HG03457 (cell line): ENCODE results near the gene G6PD.
A peak's percentile ranks its signal among the peaks of the same experiment; 100 is the strongest.
"Not testable (repeated sequence)": the region's sequence is repeated elsewhere in the genome, so short reads cannot be mapped to it uniquely, and the experiment has no call there.

Experiments used
- ATAC-seq: cut with Tn5 transposase; IDR thresholded peaks from one replicate; pipeline ENCODE4 v1.9.1; 2021; ENCODE audit warnings: moderate number of reproducible peaks; ENCODE audit not compliant: unreplicated experiment

The G6PD gene

DNA sequence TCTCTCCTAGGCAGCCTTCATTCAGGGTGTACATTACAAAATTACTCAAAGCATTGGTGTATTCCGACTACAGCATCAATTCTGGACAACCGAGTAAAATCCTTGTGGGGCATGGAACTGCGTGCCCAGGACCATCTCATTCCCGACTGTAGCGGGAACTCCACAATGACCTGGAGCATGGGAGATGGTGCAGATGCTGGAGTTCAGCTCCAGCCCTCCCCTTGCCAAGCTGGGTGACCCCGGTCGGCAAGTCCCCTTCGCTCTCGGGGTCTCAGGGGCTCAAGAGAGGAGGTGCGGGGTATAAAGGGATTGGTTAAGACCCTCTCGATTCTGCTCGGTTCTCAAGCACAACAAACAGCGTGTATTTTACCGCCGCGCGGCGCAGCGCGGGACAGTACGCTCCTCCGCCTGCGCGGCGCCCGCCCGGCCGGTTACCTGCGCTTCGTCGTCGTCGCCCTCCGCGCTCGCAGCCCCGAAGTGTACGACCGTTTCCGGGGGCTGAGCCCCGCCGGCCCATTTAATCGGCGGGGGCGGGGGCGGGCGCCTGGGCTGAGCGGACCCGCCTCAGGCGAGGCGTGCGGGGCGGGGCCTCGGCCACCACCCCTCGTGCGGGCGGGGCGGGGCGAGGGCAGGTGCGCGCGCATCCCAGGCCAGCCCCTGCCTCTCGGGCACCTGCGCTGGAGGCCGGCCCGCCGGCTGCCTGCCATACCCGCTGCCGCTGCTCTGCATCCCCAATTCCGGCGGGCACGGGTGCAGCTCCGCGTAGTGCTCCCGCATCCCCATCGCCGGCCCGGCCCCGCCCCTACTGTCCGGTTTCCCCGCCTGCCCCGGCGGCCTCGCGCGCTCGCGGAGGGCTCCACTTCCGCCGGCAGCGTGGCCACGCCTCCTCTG is at the start of gene G6PD:
Gene G6PD (minus strand): TSS at position 493 of the 891 bp plus-strand sequence. CDS start 691 bp downstream, outside the sequence.
- ATAC-seq, result peak; percentile 34

DNA sequence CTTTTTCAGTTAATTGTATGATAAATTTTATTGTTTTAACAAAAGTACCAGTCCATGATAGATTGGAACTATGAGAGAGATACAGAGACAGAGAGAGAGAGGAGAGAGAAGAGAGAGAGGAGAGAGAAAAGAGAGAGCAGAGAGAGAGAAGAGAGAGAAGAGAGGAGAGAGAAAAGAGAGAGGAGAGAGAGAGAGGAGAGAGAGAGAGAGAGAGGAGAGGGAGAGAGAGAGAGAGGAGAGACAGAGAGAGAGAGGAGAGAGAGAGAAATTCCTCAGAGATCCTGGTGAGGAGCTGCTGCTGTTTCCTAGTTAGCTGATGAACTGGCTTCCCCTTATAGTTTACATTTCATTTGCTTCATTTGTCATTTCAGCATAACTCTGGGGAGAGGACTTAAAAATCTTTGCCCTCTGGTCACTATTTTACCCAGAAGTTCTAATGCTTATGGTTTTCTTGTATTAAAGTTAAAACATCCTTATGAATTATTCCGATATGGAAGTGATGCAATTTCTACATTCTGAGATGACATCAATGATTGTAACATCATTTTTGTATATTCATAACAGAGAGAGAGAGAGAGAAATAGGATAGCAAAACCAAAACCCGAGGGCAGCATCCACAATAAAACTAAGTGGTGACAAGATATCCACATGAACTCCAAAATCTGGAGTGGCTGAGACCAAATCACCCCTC is 49.1 kb upstream of the G6PD start:
- no peak for ATAC-seq

DNA sequence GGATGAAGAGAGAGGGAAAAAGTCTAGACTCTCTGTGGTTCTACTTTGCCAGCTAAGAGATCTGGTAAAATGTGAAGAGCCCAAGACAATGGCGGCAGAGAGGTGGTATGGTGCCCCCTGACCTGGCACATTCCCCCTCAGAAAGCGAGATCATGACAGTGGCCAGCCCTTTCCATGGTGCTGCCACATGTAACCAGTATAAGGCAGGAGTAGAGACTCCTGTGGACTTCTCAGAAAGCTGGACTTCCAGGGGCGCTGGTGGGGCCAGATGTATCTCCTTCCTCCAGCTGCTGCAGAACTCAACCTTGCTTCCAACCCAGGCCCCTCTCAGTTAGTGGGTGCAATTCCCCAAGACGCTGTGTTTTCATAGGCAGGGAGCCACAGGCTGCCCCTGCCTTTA is 47.8 kb upstream of the G6PD start:
- no peak for ATAC-seq

DNA sequence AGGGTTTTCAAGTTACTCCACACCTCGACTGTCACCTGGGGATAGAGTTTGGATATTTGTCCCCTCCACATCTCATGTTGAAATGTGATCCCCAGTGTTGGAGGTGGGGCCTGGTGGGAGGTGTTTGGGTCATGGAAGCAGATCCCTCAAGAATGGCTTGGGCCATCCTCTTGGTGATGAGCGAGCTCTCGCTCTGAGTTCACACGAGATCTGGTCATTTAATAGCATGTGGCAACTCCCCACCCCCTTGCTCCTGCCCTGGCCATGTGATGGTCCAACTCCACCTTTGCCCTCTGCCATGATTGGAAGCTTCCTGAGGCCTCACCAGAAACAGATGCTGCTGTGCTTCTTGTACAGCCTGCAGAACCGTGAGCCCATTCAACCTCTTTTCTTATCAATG is 46.6 kb upstream of the G6PD start:
- ATAC-seq, result no peak

DNA sequence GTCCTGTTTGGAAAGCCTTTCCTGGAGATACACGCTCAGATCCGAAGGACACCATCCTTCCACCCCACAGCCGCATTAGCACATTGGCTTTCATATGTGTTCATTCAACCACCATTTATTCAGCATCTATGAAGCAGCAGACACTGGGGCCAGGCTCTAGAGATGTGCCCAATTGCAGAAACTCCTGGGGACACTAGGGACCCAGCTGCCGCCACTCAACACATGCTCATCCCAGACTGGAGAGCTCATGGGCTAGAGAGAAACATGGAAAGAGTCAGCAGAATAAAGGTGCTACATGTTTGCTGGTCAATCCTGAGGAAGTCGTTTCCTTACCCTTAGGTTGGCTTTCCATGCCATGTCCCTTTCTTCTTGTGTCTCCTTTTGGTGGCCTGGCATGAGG is 45.9 kb upstream of the G6PD start:
- no peak for ATAC-seq

DNA sequence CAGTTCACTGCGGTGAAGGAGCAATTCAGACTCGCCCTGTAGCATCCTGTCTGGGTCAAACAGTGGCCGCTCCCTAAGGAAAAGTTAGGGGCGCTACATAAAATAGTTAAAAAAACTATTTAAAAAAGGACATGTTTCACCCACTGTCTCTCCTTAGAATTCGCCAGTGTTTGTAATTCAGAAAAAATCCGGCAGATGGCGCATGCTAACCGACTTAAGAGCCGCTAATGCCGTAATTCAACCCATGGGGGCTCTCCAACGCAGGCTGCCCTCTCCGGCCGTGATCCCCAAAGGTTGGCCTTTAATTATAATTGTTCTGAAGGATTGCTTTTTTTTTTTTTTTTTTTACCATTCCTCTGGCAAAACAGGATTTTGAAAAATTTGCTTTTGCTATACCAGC is 43.8 kb upstream of the G6PD start:
- ATAC-seq, result not testable (repeated sequence)

DNA sequence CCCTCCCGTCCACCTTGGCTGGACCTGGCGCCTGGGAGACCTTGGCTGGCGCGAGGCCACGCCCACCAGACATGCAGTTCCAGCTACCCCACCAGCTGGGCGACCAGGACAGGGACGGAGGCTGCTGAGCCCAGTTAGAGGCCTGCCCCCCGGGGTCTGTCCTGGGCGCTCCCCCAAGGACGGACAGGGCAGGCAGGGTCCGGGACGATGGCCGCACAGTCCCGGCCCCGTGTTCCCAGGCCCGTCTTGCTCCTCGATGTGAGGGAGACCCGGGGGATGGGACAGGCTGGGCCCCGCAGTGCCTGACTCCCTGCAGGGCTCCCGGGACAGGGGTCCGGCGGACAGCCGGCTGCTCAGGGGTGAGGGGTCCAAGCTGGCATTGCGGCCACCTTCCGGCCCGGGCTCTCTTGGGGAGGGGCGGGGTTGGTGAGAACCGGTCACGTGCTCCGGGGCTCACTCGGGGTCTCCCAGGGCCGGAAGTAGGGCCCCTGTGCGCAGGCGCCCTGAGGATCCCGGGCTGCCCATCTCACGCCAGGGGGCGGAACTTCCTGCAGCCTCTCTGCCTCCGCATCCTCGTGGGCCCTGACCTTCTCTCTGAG is 38.0 kb upstream of the G6PD start, which contains the start of gene CTAG1A:
Gene CTAG1A (plus strand): TSS at position 549 of the 599 bp plus-strand sequence. CDS start 74 bp downstream, outside the sequence.
- not testable (repeated sequence) for ATAC-seq

DNA sequence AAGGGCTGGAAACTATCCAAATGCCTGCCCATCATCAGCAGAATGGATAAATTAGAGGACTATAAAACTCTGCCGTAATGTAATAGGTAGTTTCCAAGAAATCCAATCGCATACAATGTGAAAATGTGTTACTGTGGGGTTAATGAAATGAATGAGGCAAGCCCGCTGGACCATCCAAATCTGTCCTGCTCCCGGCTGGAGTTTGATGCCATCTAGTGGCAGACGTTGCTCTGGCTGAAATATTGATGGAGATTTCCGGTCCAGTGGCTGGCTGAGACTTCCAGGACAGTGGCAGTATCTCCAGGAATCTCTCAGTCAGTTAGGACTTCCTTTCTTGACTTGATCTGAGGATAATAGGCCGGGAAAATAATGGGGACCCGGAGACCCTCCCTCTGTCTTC is 36.3 kb upstream of the G6PD start:
- not testable (repeated sequence) for ATAC-seq

DNA sequence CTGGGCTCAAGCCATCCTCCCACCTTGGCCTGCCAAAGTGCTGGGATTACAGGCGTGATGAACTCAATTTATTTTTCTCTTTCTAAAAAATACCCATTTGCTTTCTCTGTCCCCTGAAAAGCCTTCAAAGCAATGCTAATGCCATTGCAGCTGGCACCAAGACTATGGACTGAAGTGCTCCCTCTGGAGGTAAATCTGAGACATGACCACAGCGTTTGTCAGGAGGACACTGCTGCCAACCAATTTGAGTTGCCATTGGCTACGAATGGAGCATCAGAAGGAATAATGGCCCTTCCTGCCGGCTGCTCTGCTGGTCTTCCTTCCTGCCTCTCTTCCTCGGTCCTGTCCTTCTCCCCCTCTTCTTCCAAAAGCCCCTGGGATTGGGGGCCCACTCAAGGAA is 28.4 kb upstream of the G6PD start:
- ATAC-seq, result not testable (repeated sequence)

DNA sequence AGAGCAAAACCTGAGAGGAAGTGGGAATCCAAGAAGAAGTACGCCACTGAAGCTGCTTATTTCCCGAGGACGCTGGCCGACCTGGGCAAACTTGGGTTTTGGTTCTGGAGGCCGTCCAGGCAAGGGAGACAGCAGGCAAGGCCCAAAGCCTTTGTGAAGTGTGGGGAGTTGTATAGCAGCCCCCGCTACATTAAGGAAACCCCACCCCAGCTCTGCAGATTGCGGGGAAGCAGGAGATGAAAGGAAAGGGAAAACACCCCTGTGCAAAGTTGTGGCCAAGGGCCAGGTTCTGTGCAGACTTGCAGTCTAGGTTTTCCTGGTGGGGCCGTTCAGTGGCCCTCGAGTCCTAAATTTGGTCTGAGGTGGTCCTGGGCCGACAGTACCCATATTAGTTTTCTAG is 26.4 kb upstream of the G6PD start:
- ATAC-seq, result not testable (repeated sequence)

DNA sequence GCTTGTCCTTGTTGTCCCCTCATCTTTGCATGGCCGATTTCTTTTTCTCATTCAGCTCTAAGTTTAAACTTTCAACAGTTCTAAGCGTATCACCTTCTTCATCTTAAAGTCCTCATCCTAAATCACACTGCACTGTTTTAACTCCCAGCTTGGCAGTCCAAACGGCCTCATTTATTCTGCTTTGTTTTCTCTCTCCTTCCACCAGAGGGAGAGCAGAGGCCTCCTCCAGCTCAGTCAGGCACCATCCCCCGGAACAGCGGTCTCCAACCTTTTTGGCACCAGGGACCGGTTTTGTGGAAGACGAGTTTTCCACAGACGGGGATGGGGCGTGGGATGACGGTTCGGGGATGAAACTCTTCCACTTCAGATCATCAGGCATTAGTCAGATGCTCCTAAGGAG is 23.7 kb upstream of the G6PD start:
- not testable (repeated sequence) for ATAC-seq

DNA sequence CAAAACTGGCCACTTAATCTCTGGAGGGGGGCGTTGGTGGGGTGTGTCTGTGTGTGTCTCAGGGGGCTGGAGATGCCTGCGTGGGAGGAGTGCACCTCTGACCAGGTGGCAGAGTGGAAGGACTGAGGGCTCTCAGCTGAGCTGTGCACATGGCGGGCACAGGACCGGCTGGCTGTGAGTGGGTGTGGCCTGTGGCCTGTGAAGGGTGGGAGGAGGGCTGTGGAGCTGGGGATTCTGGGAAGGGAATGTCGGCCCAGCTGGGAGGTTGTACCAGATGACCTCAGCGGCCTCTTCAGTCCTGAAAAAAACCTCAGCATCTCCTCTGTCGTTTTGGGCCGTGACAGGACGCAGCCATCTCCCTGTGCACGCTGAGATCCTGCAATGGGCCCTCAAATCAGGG is 15.6 kb upstream of the G6PD start:
- not testable (repeated sequence) for ATAC-seq

DNA sequence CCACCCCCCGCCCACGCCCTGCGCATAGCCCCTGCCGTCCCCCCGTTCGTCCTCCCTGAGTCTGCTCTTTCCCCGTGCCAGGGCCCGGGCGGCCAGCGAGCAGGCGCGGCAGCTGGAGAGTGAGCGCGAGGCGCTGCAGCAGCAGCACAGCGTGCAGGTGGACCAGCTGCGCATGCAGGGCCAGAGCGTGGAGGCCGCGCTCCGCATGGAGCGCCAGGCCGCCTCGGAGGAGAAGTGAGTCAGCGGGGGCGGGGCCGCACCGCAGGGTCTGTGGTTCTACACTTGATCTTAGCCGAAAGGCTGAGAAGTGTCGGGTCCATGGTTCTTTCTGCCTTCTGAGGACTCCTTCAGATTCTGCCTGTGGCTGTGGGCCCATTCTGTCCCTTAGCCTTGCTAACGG is 13.7 kb upstream of the G6PD start:
- ATAC-seq, result not testable (repeated sequence)

DNA sequence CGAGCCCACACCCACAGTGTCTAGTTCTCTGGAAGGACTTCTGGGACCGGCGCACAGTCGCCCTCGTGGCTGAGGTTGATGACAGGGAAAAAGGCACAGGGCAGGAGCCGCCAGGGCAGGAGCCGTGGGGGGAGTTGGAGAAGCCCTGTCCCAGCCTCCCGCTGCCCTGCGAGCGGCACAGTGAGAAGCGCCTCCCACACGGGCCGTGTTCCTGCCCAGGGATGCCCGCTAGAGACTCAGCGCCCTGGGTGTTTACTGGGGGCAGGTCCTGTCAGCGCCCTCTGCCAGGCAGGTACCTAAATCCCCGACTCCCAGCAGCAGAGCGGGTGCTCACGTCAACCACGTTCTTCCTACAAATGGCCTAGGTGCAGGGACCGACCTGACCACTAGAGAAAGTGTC is 12.2 kb upstream of the G6PD start:
- not testable (repeated sequence) for ATAC-seq

DNA sequence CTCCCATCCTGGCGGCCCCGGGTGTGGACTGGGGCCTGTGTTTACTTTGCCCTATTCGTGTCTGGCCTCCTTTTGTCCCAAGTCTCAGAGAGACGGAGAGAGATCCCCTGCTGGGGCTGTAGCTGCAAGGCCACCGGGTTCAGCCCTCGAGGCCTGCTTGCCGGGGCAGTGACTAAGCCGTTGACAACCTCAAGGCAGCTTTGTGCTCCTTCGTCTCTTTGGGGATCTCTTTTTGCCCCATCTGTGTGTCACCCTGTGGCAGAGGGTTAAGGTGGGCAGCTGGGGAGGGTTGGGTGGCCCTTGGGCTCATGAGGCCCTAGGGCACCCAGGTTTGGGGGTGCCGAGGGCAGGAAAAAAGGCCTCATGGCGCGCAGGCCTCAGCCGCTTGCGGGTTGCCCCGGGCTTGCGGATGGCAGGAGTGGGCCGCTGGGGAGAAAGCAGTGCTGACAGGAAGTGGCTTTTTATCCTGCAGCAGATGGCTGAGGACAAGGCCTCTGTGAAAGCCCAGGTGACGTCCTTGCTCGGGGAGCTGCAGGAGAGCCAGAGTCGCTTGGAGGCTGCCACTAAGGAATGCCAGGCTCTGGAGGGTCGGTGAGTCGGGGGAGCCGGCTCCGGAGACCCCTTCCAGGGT is 11.5 kb upstream of the G6PD start:
- not testable (repeated sequence) for ATAC-seq

DNA sequence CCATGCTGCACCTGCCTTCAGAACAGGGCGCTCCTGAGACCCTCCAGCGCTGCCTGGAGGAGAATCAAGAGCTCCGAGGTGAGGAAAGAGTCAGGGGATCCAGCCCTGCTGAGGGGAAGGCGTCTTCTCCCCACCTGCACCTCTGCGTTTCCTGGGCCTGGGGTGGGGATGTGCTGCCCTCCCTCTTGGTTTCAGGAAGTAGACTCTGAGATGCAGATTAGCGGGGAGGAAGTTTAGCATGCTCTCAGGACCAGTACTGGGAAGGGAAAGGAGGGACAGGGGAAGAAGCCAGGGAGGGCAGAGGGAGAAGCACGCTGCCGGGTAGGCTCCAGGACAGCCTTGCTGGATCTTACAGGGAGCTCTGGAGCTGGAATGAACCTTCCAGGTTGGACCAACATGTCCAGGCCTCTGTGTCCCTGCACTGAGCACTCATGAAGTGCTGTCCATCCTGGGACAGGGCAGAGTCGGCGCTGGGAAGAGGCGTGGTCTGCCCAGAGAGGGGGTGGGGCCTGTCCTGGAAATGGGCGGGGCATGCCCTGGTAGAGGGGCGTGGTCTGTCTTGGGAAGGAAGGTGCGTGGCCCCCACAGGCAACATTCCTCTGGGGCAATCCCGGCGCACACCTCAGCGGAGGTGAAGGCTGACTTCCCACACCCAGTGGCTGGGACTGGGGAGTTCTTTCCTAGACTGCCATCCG is 5.6 kb upstream of the G6PD start:
- ATAC-seq, result not testable (repeated sequence)

DNA sequence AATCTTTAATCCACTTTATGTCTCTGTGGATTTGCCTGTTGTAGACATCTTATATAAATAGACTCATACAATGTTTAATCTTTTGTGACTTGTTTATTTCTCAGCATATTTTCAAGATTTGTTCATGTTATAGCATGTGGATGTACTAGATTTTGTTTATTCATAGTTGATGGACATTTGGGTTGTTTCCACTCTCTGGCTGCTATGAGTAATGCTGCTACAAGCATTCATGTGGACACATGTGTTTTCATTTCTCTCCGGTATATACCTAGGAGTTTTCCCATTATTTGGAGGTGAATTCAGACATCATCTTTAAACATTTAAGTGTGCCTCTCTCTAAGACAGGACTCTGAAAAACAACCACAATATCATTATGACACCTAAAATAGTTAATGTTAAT is 3.1 kb upstream of the G6PD start:
- ATAC-seq, result no peak

DNA sequence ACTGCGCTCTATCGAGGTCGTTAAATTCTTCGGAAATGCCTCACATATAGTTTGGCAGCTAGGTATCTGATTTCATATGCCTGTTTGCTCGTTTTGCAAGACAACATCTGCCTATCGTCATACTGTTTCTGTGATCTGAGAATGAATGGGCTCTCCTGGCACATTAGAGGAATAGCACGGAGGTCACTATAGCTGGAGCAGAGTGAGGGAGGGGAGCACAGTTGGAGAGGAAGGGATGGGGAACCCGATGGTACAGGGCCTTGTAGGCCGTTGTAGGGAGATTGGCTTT is 1.3 kb upstream of the G6PD start:
- ATAC-seq, result no peak

DNA sequence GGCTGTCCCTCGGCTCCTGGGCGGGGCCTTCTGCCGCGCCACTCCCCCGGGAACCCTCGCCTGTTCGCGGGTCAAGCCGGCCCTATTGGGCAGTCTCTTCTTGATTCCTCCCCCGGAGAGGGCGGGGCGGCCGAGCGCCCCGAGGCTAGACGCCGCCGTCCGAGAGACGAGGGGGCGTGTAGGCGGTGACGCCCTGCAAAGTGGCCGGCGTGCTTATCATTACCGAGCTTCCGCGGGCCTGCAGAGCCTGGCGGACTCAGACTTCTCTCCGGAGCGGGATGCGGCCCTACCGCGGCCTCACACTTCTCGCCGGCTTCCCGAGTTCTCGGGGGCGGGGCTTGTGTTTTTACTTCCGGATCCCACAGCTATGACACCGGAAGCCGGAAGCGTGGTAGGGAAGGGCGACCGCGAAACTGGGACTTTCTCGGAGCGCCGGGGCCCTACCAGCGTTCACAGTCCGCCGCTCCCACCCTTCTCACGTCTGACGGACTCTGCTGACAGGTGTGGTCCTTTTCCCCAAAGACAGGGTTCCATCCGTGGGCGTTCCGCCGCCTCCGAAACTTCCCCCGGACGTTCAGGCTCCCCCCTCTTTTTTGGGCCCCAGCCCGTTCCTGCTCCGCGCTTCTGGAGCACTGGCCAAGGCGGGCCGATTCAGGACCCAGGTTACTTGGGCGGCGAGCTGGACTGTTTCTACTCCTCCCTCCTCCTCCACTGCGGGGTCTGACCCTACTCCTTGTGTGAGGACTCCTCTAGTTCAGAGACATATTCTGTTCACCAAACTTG is 790 bp upstream of the G6PD start, which contains the start of gene IKBKG:
Gene IKBKG (plus strand): TSS at position 376 of the 783 bp plus-strand sequence. CDS start 4,383 bp downstream, outside the sequence.
- peak; percentile 74 for ATAC-seq
